WTC11 (cell line): ENCODE results near the gene EEF1A1. TPM values are rescaled to one million over a fixed set of nuclear protein-coding genes. Genes with fewer than 3 reads are reported as not detected.

Experiments used
- ATAC-seq: fragments of 200-7000 bp; cut with Tn5 transposase; 2 replicates; pipeline ENCODE4 v1.10.0; 2021; ENCODE audit warnings: mild to moderate bottlenecking, moderate library complexity
- CTCF ChIA-PET: fragments of 300-600 bp; sonication (Branson Sonifier 250); formaldehyde crosslinking; loops from one replicate; lab custom pipeline; 2021; ENCODE audit warnings: antibody characterized with exemption; lab: Charles Lee
- POLR2A ChIA-PET: fragments of 350-600 bp; sonication (Branson Sonifier 250); formaldehyde crosslinking; loops from one replicate; lab custom pipeline; 2021; ENCODE audit warnings: antibody characterized with exemption; lab: Charles Lee
- DNase-seq: peaks from one replicate; pipeline ENCODE4 v3.0.0; 2021; ENCODE audit warnings: low spot score
- H3K27ac Mint-ChIP-seq: 2 replicates; pipeline ENCODE4 v1.8.0; 2021; ENCODE audit warnings: mixed read lengths
- H3K27me3 Mint-ChIP-seq: 2 replicates; pipeline ENCODE4 v1.8.0; 2021; ENCODE audit warnings: low read depth, mild to moderate bottlenecking, moderate library complexity, mixed read lengths
- H3K36me3 Mint-ChIP-seq: 2 replicates; pipeline ENCODE4 v1.8.0; 2021; ENCODE audit warnings: mixed read lengths
- H3K4me1 Mint-ChIP-seq: 2 replicates; pipeline ENCODE4 v1.8.0; 2022; ENCODE audit warnings: mixed read lengths
- H3K4me3 Mint-ChIP-seq: 2 replicates; pipeline ENCODE4 v1.8.0; 2021; ENCODE audit warnings: mild to moderate bottlenecking, moderate library complexity, mixed read lengths
- H3K9me3 Mint-ChIP-seq: 2 replicates; pipeline ENCODE4 v1.8.0; 2021; ENCODE audit warnings: mixed read lengths
- ELF4 ChIP-seq: sonication (generic); formaldehyde crosslinking; IDR thresholded peaks from 2 replicates; pipeline ENCODE4 v1.8.1; 2022; ENCODE audit warnings: low read depth, mild to moderate bottlenecking, moderate library complexity, missing genetic modification reagents
- ESRRA ChIP-seq: sonication (generic); formaldehyde crosslinking; IDR thresholded peaks from 2 replicates; pipeline ENCODE4 v1.8.1; 2022; ENCODE audit warnings: mild to moderate bottlenecking, missing genetic modification reagents, borderline replicate concordance
- GABPB1 ChIP-seq: sonication (generic); formaldehyde crosslinking; IDR thresholded peaks from 2 replicates; pipeline ENCODE4 v1.8.1; 2023; ENCODE audit warnings: mild to moderate bottlenecking, missing genetic modification reagents
- GTF2I ChIP-seq: fragments of 250-450 bp; sonication (Bioruptor Pico); conservative IDR thresholded peaks from 2 replicates; pipeline ENCODE4 v1.4.0; 2021; ENCODE audit warnings: mild to moderate bottlenecking
- HMGA2 ChIP-seq: fragments of 250-450 bp; sonication (Bioruptor Pico); IDR thresholded peaks from 2 replicates; pipeline ENCODE4 v1.4.0; 2021; ENCODE audit warnings: mild to moderate bottlenecking, moderate library complexity
- NFATC4 ChIP-seq: fragments of 250-450 bp; sonication (Bioruptor Pico); IDR thresholded peaks from 2 replicates; pipeline ENCODE4 v1.9.0; 2021; ENCODE audit warnings: mild to moderate bottlenecking
- NR1H2 ChIP-seq: sonication (generic); formaldehyde crosslinking; IDR thresholded peaks from 2 replicates; pipeline ENCODE4 v1.9.0; 2021; ENCODE audit warnings: mild to moderate bottlenecking, moderate library complexity, missing genetic modification reagents
- PRRX2 ChIP-seq: fragments of 250-450 bp; sonication (Bioruptor Pico); IDR thresholded peaks from 2 replicates; pipeline ENCODE4 v1.8.0; 2021; ENCODE audit warnings: mild to moderate bottlenecking
- RELA ChIP-seq: sonication (generic); formaldehyde crosslinking; IDR thresholded peaks from 2 replicates; pipeline ENCODE4 v1.8.1; 2022; ENCODE audit warnings: missing genetic modification reagents, mild to moderate bottlenecking, borderline replicate concordance
- RORB ChIP-seq: fragments of 250-450 bp; sonication (Bioruptor Pico); IDR thresholded peaks from 2 replicates; pipeline ENCODE4 v1.9.0; 2021; ENCODE audit warnings: mild to moderate bottlenecking
- TEAD1 ChIP-seq: sonication (generic); formaldehyde crosslinking; IDR thresholded peaks from 2 replicates; pipeline ENCODE4 v1.8.0; 2022; ENCODE audit warnings: mild to moderate bottlenecking, missing genetic modification reagents
- ZNF232 ChIP-seq: sonication (generic); formaldehyde crosslinking; IDR thresholded peaks from 2 replicates; pipeline ENCODE4 v1.8.0; 2022; ENCODE audit warnings: mild to moderate bottlenecking, missing genetic modification reagents
- total RNA-seq: library from RNA; stranded (reverse); gene quantifications from 3 replicates; pipeline ENCODE4 v1.2.3, GENCODE V29; 2021
- TF ChIP-seq, protein P1 (sequence below): sonication (generic); formaldehyde crosslinking; IDR thresholded peaks from 2 replicates; pipeline ENCODE4 v1.8.1; 2022; ENCODE audit warnings: low read depth, mild to moderate bottlenecking, moderate library complexity, missing genetic modification reagents, borderline replicate concordance
- TF ChIP-seq, protein P2 (sequence below): sonication (generic); formaldehyde crosslinking; IDR thresholded peaks from 2 replicates; pipeline ENCODE4 v1.8.0; 2022; ENCODE audit warnings: mild to moderate bottlenecking, missing genetic modification reagents
- TF ChIP-seq, protein P3 (sequence below): sonication (generic); formaldehyde crosslinking; IDR thresholded peaks from 2 replicates; pipeline ENCODE4 v1.8.0; 2023; ENCODE audit warnings: missing genetic modification reagents, mild to moderate bottlenecking, borderline replicate concordance
- TF ChIP-seq, protein P4 (sequence below): sonication (generic); formaldehyde crosslinking; IDR thresholded peaks from 2 replicates; pipeline ENCODE4 v1.8.0; 2022; ENCODE audit warnings: mild to moderate bottlenecking, missing genetic modification reagents
- TF ChIP-seq, protein P5 (sequence below): fragments of 250-450 bp; sonication (Bioruptor Pico); conservative IDR thresholded peaks from 2 replicates; pipeline ENCODE4 v1.9.0; 2021; ENCODE audit warnings: mild to moderate bottlenecking

EEF1A1 gene
- total RNA-seq, 1 experiment from 2014 or later = 11,564 TPM

DNA sequence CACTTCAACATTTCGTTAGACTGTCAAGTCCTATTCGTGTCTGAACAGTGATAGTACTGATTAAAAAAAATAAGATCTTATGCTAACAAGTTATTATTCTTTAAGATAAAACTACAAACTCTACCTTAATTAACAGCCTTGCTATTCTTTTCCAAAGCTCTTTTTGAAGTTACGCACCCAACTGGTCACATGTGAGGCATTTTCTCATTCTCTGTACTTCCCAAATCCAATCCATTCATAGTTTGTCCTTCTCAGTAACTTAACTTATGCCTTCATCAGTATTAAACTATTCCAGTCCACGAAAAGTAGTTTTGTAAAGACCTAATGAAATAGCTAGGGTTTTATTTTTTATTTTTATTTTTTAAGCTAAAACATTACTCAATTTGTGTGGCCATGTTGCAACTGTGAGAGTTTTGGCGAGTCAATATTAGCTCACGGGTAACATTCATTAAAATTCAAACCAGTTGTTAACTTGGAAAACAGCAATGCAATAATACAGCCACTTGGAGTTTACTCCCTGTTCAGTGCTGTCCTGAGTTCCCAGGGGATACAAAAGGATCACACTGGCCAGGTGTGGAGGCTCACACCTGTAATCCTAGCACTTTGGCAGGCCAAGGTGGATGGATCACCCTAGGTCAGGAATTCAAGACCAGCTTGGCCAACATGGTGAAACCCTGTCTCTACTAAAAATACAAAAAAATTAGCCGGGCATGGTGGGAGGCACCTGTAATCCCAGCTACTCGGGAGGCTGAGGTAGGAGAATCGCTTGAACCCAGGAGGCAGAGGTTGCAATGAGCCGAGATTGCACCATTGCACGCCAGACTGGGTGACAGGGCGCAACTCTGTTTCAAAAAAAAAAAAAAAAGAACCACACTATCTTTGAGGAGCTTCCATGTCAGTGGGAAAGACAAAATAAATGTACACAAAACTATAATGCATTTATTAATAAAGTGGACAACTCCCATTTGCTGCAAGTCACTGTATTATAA is 27.9 kb upstream of the EEF1A1 start:
- Mint-ChIP-seq H3K36me3 (no peaks in the 10 kb centered on the region), H3K4me1 (no peaks in the 10 kb centered on the region), H3K27ac (no peak overlapping the region), H3K9me3 (no peaks in the 10 kb centered on the region), H3K4me3 (no peak overlapping the region), H3K27me3 (no peaks in the 10 kb centered on the region)
- CTCF ChIA-PET = interaction anchor here (0.5 to 4.3 kb wide), 24 partner anchors 9 to 239 kb away, joined by 3 to 41 read pairs (median 4); partner anchors contain the start of genes CGAS, MTO1 and SLC17A5
- POLR2A ChIA-PET = interaction anchor here (1.3 to 1.5 kb wide), 2 partner anchors 12 to 28 kb away, joined by 4 to 8 read pairs; partner anchors contain the start of gene EEF1A1
- ATAC-seq (no peak), DNase-seq (no peak)
- TF ChIP-seq TEAD1 (CRISPR knock-in tag) (no peak), HMGA2 (CRISPR knock-in tag) (no peak), GABPB1 (CRISPR knock-in tag) (no peak)
- TF ChIP-seq, protein P1, sequence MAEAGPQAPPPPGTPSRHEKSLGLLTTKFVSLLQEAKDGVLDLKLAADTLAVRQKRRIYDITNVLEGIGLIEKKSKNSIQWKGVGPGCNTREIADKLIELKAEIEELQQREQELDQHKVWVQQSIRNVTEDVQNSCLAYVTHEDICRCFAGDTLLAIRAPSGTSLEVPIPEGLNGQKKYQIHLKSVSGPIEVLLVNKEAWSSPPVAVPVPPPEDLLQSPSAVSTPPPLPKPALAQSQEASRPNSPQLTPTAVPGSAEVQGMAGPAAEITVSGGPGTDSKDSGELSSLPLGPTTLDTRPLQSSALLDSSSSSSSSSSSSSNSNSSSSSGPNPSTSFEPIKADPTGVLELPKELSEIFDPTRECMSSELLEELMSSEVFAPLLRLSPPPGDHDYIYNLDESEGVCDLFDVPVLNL (CRISPR knock-in tag) = no peak
- TF ChIP-seq, protein P2, sequence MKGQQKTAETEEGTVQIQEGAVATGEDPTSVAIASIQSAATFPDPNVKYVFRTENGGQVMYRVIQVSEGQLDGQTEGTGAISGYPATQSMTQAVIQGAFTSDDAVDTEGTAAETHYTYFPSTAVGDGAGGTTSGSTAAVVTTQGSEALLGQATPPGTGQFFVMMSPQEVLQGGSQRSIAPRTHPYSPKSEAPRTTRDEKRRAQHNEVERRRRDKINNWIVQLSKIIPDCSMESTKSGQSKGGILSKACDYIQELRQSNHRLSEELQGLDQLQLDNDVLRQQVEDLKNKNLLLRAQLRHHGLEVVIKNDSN (CRISPR knock-in tag) = no peak

DNA sequence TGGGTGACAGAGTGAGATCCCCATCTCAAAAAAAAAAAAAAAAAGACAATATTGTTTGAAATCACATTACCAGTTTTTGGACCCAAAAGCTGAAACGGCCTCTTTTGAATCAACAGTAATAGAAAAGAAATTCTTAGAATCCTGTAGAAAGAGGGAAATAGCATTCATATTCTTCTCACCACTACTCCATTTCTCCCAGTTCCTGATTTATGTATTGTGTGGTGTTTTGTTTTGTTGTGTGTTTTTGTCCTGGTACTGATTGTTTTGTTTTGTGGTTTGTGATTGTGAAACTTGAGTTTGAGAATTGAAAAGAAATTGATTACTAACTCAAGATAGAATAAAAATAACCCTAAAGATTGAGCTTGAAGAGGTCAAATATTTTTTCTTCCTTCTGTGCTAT is 26.2 kb upstream of the EEF1A1 start:
- H3K27ac Mint-ChIP-seq = no peak overlapping the region
- POLR2A ChIA-PET = no interaction called here
- ATAC-seq (no peak), DNase-seq (no peak)
- no peaks in the 10 kb centered on the region for H3K4me1 Mint-ChIP-seq
- CTCF ChIA-PET = interaction anchor here (0.7 to 4.3 kb wide), 2 partner anchors 11 to 203 kb away, joined by 3 to 41 read pairs; no protein-coding TSS in a partner anchor
- no peaks in the 10 kb centered on the region for H3K9me3 Mint-ChIP-seq
- H3K36me3 Mint-ChIP-seq = no peaks in the 10 kb centered on the region
- H3K27me3 Mint-ChIP-seq = no peaks in the 10 kb centered on the region
- H3K4me3 Mint-ChIP-seq = no peak overlapping the region
- TF ChIP-seq ESRRA = no peak
- TF ChIP-seq, protein P3, sequence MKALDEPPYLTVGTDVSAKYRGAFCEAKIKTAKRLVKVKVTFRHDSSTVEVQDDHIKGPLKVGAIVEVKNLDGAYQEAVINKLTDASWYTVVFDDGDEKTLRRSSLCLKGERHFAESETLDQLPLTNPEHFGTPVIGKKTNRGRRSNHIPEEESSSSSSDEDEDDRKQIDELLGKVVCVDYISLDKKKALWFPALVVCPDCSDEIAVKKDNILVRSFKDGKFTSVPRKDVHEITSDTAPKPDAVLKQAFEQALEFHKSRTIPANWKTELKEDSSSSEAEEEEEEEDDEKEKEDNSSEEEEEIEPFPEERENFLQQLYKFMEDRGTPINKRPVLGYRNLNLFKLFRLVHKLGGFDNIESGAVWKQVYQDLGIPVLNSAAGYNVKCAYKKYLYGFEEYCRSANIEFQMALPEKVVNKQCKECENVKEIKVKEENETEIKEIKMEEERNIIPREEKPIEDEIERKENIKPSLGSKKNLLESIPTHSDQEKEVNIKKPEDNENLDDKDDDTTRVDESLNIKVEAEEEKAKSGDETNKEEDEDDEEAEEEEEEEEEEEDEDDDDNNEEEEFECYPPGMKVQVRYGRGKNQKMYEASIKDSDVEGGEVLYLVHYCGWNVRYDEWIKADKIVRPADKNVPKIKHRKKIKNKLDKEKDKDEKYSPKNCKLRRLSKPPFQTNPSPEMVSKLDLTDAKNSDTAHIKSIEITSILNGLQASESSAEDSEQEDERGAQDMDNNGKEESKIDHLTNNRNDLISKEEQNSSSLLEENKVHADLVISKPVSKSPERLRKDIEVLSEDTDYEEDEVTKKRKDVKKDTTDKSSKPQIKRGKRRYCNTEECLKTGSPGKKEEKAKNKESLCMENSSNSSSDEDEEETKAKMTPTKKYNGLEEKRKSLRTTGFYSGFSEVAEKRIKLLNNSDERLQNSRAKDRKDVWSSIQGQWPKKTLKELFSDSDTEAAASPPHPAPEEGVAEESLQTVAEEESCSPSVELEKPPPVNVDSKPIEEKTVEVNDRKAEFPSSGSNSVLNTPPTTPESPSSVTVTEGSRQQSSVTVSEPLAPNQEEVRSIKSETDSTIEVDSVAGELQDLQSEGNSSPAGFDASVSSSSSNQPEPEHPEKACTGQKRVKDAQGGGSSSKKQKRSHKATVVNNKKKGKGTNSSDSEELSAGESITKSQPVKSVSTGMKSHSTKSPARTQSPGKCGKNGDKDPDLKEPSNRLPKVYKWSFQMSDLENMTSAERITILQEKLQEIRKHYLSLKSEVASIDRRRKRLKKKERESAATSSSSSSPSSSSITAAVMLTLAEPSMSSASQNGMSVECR = no peak
- TF ChIP-seq NFATC4 = no peak
- TF ChIP-seq RELA (CRISPR knock-in tag) = no peak
- no peak for TF ChIP-seq NR1H2 (CRISPR knock-in tag)
- TF ChIP-seq, protein P4, sequence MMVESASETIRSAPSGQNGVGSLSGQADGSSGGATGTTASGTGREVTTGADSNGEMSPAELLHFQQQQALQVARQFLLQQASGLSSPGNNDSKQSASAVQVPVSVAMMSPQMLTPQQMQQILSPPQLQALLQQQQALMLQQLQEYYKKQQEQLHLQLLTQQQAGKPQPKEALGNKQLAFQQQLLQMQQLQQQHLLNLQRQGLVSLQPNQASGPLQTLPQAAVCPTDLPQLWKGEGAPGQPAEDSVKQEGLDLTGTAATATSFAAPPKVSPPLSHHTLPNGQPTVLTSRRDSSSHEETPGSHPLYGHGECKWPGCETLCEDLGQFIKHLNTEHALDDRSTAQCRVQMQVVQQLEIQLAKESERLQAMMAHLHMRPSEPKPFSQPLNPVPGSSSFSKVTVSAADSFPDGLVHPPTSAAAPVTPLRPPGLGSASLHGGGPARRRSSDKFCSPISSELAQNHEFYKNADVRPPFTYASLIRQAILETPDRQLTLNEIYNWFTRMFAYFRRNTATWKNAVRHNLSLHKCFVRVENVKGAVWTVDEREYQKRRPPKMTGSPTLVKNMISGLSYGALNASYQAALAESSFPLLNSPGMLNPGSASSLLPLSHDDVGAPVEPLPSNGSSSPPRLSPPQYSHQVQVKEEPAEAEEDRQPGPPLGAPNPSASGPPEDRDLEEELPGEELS = no peak
- TF ChIP-seq ZNF232 (CRISPR knock-in tag) = no peak
- TF ChIP-seq HMGA2 (CRISPR knock-in tag) = no peak
- no peak for TF ChIP-seq GTF2I (CRISPR knock-in tag)
- TF ChIP-seq, protein P5, sequence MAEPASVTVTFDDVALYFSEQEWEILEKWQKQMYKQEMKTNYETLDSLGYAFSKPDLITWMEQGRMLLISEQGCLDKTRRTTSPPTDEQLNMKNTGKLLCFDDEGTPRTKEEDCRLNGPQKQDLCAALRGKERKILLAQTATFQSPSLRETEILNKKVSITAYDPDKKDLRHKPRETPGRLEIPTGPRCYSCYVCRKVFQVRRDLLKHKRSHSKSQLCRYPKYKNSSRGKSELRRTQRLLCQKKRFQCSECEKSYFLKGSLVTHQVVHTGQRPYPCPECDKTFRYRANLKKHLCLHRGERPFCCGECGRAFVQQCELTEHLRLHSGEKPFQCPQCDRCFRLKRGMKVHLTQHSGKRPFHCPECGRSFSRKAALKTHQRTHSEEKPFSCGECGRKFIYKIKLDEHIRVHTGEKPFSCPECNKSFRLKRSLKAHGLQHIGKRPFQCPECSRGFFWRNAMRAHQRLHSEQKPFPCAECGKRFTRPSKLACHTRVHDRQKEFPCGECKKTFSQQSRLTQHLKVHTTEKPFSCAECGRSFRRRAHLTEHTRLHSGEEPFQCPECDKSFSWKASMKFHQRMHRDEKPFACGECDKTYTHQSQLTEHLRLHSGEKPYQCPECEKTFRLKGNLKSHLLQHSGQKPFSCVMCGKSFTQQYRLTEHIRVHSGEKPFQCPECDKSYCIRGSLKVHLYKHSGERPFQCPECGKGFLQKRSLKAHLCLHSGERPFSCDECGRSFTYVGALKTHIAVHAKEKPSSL (CRISPR knock-in tag) = no peak
- TF ChIP-seq RORB (CRISPR knock-in tag) = no peak
- TF ChIP-seq, protein P2 (CRISPR knock-in tag) = no peak
- TF ChIP-seq PRRX2 = no peak
- TF ChIP-seq ELF4 (CRISPR knock-in tag) = no peak
